Activated CD8-positive, alpha-beta T cell treated with anti-CD3 and anti-CD28 coated beads for 36 hours (primary cell): Measurements from ENCODE around the gene SDSL. TPM values are rescaled to one million over a fixed set of nuclear protein-coding genes. Genes with fewer than 3 reads are reported as not detected.

Source experiments
- ATAC-seq: fragments of 200-7000 bp; cut with Tn5 transposase; one replicate; pipeline ENCODE4 v1.10.0; 2021; ENCODE audit warnings: mild to moderate bottlenecking, moderate library complexity
- CTCF ChIA-PET: fragments of 350-600 bp; sonication (Branson Sonifier 250); formaldehyde crosslinking; loops from one replicate; lab custom pipeline; 2021; ENCODE audit warnings: antibody characterized with exemption; lab: Charles Lee
- POLR2A ChIA-PET: fragments of 350-600 bp; sonication (Branson Sonifier 250); formaldehyde crosslinking; loops from one replicate; lab custom pipeline; 2021; ENCODE audit warnings: antibody characterized with exemption; lab: Charles Lee
- DNase-seq: peaks from one replicate; pipeline ENCODE4 v3.0.0-alpha.2; 2020
- H3K27ac Mint-ChIP-seq: one replicate; pipeline ENCODE4 v1.8.0; 2021; ENCODE audit warnings: mild to moderate bottlenecking, mixed read lengths
- H3K27me3 Mint-ChIP-seq: one replicate; pipeline ENCODE4 v1.8.0; 2021; ENCODE audit warnings: mixed read lengths
- H3K36me3 Mint-ChIP-seq: one replicate; pipeline ENCODE4 v1.8.0; 2021; ENCODE audit warnings: low read depth, mixed read lengths
- H3K4me1 Mint-ChIP-seq: one replicate; pipeline ENCODE4 v1.8.0; 2021; ENCODE audit warnings: low read depth, mixed read lengths
- H3K4me3 Mint-ChIP-seq: one replicate; pipeline ENCODE4 v1.8.0; 2021; ENCODE audit warnings: mild to moderate bottlenecking, moderate library complexity, mixed read lengths
- H3K9me3 Mint-ChIP-seq: one replicate; pipeline ENCODE4 v1.8.0; 2021; ENCODE audit warnings: mixed read lengths
- CTCF ChIP-seq: fragments of 200-600 bp; IDR thresholded peaks from one replicate; pipeline ENCODE4 v1.8.0; 2022; ENCODE audit warnings: antibody characterized with exemption, mild to moderate bottlenecking
- intact Hi-C: fragments of 100-400 bp; cut with micrococcal nuclease; formaldehyde crosslinking; loops from one replicate; pipeline ENCODE4 v1.10.0; 2022
- total RNA-seq, 2 experiments: library from RNA; stranded (reverse); gene quantifications; one replicate each; pipeline ENCODE4 v1.2.3, GENCODE V29; 2021

SDSL gene
- total RNA-seq, 2 experiments from 2014 or later, result not detected

DNA sequence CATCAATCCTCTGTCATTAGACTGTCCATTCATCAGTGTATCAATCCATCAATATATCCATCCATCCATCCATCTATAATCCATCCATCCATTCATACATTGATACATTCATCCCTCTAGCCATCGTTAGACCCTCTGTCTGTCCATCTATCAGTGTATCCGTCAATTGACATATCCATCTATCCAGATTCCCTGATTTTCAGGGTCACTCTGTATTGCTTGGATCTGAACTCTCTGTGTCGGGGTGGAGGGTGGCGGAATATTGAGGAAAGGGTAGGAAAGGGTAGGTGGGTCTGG is 17.1 kb downstream of the SDSL start:
- intact Hi-C loops, result no loop called here
- no peaks in the 10 kb centered on the region for H3K36me3 Mint-ChIP-seq
- ChIA-PET CTCF (no interaction called here), POLR2A (no interaction called here)
- no peak overlapping the region for H3K4me3 Mint-ChIP-seq
- no peak for TF ChIP-seq CTCF
- H3K9me3 Mint-ChIP-seq, result no peaks in the 10 kb centered on the region
- no peaks in the 10 kb centered on the region for H3K4me1 Mint-ChIP-seq
- no peak overlapping the region for H3K27ac Mint-ChIP-seq
- peaks cover 8% of the 10 kb centered on the region for H3K27me3 Mint-ChIP-seq
- no peak for ATAC-seq
- DNase-seq, result no peak

GRCh38 chr12:113439606-113440030 is 17.4 kb downstream of the SDSL start:
- Mint-ChIP-seq H3K27ac (no peak overlapping the region), H3K36me3 (no peaks in the 10 kb centered on the region), H3K4me3 (no peak overlapping the region), H3K4me1 (no peaks in the 10 kb centered on the region), H3K27me3 (peaks cover 8% of the 10 kb centered on the region), H3K9me3 (no peaks in the 10 kb centered on the region)
- peak; percentile 63 for TF ChIP-seq CTCF
- intact Hi-C loops, result no loop called here
- ChIA-PET POLR2A (no interaction called here), CTCF (no interaction called here)
- ATAC-seq (no peak), DNase-seq (peak; percentile 37)

DNA sequence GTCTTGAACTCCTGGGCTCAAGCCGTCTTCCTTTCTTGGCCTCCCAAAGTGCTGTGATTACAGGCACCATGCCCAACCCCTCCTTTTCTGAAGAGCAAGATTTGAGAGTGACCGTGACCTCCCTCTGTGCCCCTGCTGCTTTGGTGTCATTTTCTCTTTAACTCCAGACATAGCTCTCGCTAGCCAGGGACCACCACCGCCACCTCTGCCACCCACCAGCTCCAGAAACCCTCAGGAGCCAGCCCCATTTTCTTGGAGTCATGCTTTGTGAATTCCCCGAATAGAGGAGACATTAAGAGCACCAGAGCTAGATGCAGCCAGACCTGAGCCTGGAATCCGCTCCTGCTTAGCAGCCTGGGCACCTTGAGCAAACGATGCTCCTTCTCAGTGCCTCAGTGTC is 18.2 kb downstream of the SDSL start:
- intact Hi-C loops, result no loop called here
- Mint-ChIP-seq H3K27ac (no peak overlapping the region), H3K27me3 (peaks cover 8% of the 10 kb centered on the region), H3K4me1 (no peaks in the 10 kb centered on the region), H3K4me3 (no peak overlapping the region), H3K36me3 (no peaks in the 10 kb centered on the region), H3K9me3 (no peaks in the 10 kb centered on the region)
- DNase-seq (no peak), ATAC-seq (no peak)
- ChIA-PET CTCF (no interaction called here), POLR2A (no interaction called here)
- no peak for TF ChIP-seq CTCF

DNA sequence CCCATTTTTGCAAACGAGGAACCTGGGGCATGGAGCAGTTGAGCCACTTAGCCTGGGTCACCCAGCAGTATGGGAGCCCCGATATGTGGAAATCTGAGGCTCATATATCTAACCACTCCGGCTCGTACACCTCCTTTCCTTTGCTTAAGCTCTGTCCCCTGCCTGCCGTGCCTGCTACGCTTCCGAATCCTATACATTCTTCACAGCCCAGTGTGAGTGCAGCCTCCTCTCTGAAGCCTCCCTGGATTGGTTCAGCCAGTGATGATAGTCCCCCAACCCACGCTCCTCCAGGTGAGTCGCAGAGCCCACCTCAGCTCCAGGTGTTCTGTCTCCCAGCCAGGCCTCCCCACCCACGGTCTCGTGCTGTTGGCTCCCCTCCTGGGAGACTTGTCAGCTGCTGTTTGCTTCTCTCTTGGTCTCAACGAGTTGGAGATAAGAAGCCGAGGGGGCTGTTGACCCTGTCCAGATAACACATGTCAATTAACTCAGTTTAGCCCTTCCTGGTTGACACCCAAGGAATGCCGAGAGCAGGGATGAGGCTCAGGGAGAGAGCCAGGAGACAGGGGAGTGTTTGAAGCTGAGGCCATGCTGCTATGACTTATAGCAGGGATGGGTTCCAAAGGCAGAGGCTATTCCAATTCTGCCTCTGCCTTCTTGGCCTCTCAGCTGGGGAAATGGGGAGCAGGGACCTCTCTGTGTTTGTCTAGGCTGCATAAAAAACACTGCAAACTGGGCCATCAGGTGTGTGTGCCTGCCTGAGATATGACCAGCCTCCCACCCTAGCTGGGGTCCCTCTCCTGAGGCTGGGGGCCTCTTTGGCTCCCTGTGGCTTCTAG is 19.0 kb downstream of the SDSL start:
- DNase-seq (no peak), ATAC-seq (no peak)
- POLR2A ChIA-PET, result no interaction called here
- Mint-ChIP-seq H3K9me3 (no peaks in the 10 kb centered on the region), H3K27me3 (peaks cover 13% of the 10 kb centered on the region), H3K36me3 (no peaks in the 10 kb centered on the region), H3K4me3 (no peak overlapping the region), H3K27ac (no peak overlapping the region), H3K4me1 (no peaks in the 10 kb centered on the region)
- CTCF ChIA-PET, result no interaction called here
- no peak for TF ChIP-seq CTCF
- intact Hi-C loops, result no loop called here

DNA sequence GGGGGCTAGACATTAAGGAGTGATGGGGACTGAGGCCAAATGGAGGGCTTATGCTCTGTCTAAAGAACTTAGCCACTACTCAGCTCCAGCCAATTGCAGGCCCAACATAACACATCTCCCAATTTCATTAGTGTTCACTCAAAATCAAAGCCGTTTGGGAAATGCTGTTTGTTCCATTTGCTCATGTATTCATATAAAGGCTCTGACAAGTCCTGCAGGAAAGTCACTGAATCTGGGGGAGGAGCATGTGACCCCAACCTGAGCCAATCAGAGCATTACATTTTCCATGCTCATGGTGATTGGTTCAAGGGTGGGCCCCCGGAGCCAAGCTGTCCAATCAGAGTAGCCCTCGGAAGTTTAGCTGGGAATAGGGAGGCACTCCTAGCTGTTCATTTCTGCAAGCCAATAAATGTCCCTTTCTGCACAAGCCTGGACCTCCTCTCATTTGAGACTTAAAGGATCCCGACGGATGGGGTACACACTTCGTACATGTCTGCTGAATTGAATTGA is 20.9 kb downstream of the SDSL start:
- TF ChIP-seq CTCF, result no peak
- ATAC-seq (no peak), DNase-seq (no peak)
- Mint-ChIP-seq H3K9me3 (no peaks in the 10 kb centered on the region), H3K36me3 (no peaks in the 10 kb centered on the region), H3K4me3 (no peak overlapping the region), H3K4me1 (no peaks in the 10 kb centered on the region), H3K27ac (no peak overlapping the region), H3K27me3 (peaks cover 20% of the 10 kb centered on the region)
- POLR2A ChIA-PET, result no interaction called here
- CTCF ChIA-PET, result interaction anchor here (1.1 to 3.6 kb wide), 2 partner anchors 18 to 19 kb away, joined by 4 to 11 read pairs; no protein-coding TSS in a partner anchor
- intact Hi-C loops, result no loop called here
